GM12874 (cell line): ENCODE results near the gene KRT75.

Source experiments
- TF ChIP-seq, protein P1 (sequence below): IDR thresholded peaks from 2 replicates; pipeline ENCODE4 v1.5.1; 2011; ENCODE audit warnings: low read depth, mild to moderate bottlenecking, control low read depth, low read length, moderate library complexity; ENCODE audit not compliant: insufficient read depth

KRT75 gene

DNA sequence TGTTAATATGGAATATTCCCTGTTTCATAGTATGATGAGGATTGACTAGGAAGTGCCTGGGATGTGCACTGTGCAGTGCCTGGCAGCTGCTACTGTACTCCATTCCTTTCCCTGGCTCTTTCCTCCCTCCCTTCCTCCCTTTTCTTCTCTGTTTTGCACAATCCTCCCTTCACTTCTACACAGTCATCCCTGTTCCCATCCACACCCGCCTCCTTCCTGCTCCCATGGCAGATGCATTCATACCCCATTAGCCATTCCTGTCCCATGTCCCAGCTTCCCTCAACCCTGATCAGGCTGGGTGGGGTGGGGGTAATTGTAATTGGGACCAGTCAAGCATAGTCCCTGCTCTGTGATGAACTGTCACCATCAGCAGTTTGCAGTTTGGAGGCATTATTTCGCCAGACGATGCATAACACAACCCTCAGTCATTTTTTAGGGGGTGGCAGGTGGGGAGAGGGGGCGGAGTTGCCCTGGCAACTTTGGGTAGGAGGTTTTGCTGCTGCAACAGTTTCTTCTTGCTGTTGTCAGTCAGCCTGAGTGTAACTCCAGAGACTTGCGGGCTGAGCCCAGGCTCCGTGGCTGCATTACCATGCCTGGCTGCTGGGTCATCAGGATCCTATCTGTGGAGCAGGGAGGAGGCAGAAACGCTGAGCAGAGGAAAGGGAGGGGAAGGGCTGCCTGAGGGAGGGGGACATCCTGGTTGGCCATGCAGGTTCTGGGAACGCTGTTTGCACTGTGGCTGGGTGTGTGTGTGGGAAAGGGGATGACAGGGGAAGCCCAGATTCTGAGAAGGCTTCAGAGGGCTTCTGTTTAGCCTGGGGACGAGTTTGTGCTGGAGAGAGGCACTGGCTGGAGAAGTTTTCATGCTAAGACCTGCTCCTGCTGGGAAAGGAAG is 44.6 kb downstream of the KRT75 start:
- TF ChIP-seq, protein P1, sequence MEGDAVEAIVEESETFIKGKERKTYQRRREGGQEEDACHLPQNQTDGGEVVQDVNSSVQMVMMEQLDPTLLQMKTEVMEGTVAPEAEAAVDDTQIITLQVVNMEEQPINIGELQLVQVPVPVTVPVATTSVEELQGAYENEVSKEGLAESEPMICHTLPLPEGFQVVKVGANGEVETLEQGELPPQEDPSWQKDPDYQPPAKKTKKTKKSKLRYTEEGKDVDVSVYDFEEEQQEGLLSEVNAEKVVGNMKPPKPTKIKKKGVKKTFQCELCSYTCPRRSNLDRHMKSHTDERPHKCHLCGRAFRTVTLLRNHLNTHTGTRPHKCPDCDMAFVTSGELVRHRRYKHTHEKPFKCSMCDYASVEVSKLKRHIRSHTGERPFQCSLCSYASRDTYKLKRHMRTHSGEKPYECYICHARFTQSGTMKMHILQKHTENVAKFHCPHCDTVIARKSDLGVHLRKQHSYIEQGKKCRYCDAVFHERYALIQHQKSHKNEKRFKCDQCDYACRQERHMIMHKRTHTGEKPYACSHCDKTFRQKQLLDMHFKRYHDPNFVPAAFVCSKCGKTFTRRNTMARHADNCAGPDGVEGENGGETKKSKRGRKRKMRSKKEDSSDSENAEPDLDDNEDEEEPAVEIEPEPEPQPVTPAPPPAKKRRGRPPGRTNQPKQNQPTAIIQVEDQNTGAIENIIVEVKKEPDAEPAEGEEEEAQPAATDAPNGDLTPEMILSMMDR, result no peak

DNA sequence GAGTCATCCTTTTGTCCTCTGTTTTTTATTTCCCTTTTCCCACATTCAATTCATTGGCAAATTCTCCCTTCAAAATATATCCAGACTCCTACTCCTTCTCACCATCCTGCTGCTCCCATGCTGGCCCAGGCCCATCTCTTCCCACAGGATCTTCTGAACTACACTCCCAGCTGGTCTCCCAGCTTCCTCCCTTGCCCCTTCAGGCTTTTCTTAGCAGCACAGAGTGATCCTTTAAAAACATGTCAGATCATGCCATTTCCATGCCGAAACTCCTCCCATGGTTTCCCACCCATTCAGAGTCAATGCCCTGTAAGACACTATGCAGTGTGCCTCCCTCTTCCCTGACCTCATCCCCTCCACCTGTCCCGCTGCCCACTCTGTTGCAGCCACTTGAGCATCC is 46.3 kb downstream of the KRT75 start:
- TF ChIP-seq, protein P1, result no peak

DNA sequence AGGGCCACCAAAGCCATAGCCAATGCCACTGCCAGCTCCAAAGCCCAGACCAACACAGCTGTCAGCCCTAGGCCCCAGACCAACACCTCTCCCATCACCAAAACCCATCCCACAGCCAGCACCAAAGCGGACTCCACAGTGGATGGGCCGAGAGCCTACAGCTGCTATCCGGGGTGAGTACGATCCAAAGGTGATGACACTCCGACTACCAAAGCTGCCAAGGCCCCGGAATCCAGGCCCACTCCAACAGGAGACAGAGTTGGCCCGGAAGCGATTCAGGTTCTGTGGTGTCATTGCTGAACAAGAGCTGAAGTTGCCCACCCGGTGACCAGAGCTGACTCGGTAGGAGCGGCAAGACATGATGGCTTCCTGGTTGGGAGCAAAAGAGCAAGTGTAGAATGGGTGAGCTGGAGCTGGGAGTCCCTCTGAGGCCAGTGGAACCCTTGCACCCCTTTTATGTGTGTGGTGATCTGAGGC is 48.9 kb downstream of the KRT75 start, which contains the start of gene KRT84:
Gene KRT84 (minus strand): TSS at position 427 of the 477 bp plus-strand sequence. CDS start 67 bp downstream, at position 360.
- TF ChIP-seq, protein P1, result no peak

DNA sequence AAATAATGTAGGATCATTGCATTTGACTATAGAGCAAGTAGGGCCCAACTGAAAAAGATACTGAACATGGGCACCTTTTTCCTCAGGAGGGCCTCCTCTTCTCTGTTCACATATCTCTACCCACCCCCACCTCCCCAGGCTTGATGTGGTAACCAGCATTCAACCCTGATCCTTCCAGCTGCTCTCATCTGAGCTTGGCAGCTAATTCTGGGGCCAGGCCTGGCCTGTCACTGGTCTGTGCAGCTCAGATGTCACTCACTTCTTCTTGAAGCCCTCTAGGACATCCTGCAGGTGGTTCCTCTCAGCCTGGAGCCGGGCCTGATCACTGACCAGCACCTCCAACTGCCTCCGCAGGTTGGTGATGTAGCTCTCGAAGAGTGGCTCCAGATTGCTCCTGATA is 50.8 kb downstream of the KRT75 start:
- TF ChIP-seq, protein P1, result no peak

DNA sequence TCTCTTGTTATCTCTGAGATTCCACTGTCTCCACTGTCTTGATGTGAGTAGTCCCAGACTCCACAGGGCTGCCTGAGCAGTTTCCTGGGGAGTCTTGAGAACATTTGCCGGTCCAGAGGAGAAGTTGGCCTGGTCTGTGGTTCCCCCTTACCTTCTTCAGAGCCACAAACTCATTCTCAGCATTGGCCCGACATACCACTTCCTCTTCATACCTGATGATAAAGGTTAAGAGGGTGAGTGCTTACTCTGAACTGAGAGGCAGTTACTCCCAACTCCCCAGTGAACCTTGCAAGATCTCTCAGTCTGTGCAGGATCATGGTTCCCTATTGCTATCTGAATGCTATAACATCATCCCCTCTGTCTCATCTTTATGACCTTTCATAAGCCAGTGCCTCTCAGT is 51.3 kb downstream of the KRT75 start:
- TF ChIP-seq, protein P1, result no peak

DNA sequence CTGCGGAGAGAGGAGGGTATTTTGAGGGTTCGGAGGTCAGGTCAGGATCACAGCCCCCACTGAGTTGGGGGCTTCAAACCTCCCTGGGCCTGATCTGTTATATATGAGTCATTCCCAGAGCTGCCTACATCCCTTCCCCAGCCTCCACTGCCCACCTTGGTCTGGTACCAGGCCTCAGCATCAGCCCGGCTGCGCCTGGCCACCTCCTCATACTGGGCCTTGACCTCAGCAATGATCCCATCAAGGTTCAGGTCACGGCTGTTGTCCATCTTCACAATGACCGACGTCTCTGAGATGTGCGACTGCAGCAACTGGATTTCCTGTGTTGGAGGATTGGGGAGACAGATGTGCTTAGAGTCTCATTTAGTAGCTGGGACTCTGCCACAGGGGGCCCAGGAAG is 53.0 kb downstream of the KRT75 start:
- TF ChIP-seq, protein P1, result no peak

DNA sequence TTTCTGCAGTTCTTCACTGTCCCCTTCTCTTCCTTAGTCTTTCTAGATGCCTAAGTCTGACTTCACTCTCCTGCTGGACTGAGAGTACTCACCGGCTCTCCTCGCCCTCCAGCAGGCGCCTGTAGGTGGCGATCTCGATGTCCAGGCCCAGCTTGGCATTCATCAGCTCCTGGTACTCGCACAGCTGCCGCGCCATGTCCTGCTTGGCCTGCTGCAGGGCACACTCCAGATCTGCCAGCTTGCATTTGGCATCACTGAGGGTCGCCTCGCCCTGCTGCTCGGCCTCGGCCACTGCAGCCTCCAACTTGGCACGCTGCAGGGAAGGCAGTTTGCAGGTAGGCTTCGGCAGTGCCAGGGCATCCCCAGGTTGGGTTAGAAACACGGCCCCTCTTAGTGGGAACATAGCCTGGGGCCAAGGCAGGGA is 53.9 kb downstream of the KRT75 start:
- TF ChIP-seq, protein P1, result peak; percentile 62; the same call in 1 of the 2 replicates
